ENCODE data around the gene OLIG2. TPM values are rescaled to one million over a fixed set of nuclear protein-coding genes. Genes with fewer than 3 reads are reported as not detected.

OLIG2 gene
- total and polyA plus RNA-seq, 2 experiments from 2014 or later, result 0.15 to 1.4 TPM

DNA sequence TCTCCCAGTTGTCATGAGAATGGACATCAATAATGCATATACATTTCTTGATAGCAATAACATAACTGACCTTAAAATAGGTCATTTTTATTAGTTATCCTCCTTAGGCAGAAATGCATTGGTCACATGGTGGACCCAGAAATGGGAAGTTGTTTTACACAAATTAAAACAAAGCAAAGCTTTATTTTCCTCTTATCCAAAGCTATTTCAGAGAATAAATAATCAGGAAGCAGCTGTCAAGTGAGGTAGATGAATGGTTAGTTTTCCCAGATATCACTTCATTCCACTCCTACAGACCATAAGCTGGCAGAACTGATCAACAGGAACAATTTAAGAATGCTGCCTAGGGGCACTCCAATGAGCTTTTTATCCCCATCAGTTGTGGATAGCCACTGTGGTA, 28.2 kb downstream of the OLIG2 start:
- no peak for DNase-seq (ENCODE audit: low spot score)

More for the DNA sequence above, 28.2 kb downstream of the OLIG2 start:
- Mint-ChIP-seq H3K27ac (no peak overlapping the region), H3K27me3 (ENCODE audit: insufficient read depth, low read depth, poor library complexity) (peaks cover 9% of the 10 kb centered on the region), H3K9me3 (no peaks in the 10 kb centered on the region), H3K4me3 (no peak overlapping the region), H3K36me3 (ENCODE audit: low read depth) (no peaks in the 10 kb centered on the region), H3K4me1 (peaks cover 6% of the 10 kb centered on the region)
- H3K79me2 ChIP-seq (replicated peaks; ENCODE audit: insufficient read depth), result no peaks in the 10 kb centered on the region
- H3F3A ChIP-seq (replicated peaks; ENCODE audit: low read depth), result no peaks in the 10 kb centered on the region
- H3K4me2 ChIP-seq, result no peak overlapping the region
- H3K36me3 ChIP-seq (ENCODE audit: insufficient read depth), result no peaks in the 10 kb centered on the region
- H3K4me3 ChIP-seq, result no peak overlapping the region
- no peak overlapping the region for H2AFZ ChIP-seq
- no peak overlapping the region for H3K27ac ChIP-seq (ENCODE audit: low read depth)
- no peaks in the 10 kb centered on the region for H3K9me2 ChIP-seq (ENCODE audit: insufficient read depth)
- no peaks in the 10 kb centered on the region for H3K27me3 ChIP-seq (ENCODE audit: insufficient read depth)
- no peaks in the 10 kb centered on the region for H3K4me1 ChIP-seq (ENCODE audit: insufficient read depth)
- ATAC-seq, result no peak
- TF ChIP-seq, protein P1, sequence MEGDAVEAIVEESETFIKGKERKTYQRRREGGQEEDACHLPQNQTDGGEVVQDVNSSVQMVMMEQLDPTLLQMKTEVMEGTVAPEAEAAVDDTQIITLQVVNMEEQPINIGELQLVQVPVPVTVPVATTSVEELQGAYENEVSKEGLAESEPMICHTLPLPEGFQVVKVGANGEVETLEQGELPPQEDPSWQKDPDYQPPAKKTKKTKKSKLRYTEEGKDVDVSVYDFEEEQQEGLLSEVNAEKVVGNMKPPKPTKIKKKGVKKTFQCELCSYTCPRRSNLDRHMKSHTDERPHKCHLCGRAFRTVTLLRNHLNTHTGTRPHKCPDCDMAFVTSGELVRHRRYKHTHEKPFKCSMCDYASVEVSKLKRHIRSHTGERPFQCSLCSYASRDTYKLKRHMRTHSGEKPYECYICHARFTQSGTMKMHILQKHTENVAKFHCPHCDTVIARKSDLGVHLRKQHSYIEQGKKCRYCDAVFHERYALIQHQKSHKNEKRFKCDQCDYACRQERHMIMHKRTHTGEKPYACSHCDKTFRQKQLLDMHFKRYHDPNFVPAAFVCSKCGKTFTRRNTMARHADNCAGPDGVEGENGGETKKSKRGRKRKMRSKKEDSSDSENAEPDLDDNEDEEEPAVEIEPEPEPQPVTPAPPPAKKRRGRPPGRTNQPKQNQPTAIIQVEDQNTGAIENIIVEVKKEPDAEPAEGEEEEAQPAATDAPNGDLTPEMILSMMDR (conservative IDR thresholded peaks at IDR 0.05; ENCODE audit: low read depth in 2 of 2), result no peak
- TF ChIP-seq ZNF114 (CRISPR knock-in tag; IDR thresholded peaks at IDR 0.05), result no peak
- no peak for TF ChIP-seq NANOG (IDR thresholded peaks at IDR 0.05; ENCODE audit: borderline replicate concordance)
- no peak for TF ChIP-seq POLR2AphosphoS5 (IDR thresholded peaks at IDR 0.05; ENCODE audit: low read depth)
- TF ChIP-seq CREB1 (CRISPR knock-in tag; IDR thresholded peaks at IDR 0.05; ENCODE audit: low read depth), result no peak
- TF ChIP-seq EZH2phosphoT487 (IDR thresholded peaks at IDR 0.05; ENCODE audit: unreplicated experiment), result no peak
- TF ChIP-seq, protein P2, sequence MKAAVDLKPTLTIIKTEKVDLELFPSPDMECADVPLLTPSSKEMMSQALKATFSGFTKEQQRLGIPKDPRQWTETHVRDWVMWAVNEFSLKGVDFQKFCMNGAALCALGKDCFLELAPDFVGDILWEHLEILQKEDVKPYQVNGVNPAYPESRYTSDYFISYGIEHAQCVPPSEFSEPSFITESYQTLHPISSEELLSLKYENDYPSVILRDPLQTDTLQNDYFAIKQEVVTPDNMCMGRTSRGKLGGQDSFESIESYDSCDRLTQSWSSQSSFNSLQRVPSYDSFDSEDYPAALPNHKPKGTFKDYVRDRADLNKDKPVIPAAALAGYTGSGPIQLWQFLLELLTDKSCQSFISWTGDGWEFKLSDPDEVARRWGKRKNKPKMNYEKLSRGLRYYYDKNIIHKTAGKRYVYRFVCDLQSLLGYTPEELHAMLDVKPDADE (IDR thresholded peaks at IDR 0.05), result no peak
- TF ChIP-seq, protein P3, sequence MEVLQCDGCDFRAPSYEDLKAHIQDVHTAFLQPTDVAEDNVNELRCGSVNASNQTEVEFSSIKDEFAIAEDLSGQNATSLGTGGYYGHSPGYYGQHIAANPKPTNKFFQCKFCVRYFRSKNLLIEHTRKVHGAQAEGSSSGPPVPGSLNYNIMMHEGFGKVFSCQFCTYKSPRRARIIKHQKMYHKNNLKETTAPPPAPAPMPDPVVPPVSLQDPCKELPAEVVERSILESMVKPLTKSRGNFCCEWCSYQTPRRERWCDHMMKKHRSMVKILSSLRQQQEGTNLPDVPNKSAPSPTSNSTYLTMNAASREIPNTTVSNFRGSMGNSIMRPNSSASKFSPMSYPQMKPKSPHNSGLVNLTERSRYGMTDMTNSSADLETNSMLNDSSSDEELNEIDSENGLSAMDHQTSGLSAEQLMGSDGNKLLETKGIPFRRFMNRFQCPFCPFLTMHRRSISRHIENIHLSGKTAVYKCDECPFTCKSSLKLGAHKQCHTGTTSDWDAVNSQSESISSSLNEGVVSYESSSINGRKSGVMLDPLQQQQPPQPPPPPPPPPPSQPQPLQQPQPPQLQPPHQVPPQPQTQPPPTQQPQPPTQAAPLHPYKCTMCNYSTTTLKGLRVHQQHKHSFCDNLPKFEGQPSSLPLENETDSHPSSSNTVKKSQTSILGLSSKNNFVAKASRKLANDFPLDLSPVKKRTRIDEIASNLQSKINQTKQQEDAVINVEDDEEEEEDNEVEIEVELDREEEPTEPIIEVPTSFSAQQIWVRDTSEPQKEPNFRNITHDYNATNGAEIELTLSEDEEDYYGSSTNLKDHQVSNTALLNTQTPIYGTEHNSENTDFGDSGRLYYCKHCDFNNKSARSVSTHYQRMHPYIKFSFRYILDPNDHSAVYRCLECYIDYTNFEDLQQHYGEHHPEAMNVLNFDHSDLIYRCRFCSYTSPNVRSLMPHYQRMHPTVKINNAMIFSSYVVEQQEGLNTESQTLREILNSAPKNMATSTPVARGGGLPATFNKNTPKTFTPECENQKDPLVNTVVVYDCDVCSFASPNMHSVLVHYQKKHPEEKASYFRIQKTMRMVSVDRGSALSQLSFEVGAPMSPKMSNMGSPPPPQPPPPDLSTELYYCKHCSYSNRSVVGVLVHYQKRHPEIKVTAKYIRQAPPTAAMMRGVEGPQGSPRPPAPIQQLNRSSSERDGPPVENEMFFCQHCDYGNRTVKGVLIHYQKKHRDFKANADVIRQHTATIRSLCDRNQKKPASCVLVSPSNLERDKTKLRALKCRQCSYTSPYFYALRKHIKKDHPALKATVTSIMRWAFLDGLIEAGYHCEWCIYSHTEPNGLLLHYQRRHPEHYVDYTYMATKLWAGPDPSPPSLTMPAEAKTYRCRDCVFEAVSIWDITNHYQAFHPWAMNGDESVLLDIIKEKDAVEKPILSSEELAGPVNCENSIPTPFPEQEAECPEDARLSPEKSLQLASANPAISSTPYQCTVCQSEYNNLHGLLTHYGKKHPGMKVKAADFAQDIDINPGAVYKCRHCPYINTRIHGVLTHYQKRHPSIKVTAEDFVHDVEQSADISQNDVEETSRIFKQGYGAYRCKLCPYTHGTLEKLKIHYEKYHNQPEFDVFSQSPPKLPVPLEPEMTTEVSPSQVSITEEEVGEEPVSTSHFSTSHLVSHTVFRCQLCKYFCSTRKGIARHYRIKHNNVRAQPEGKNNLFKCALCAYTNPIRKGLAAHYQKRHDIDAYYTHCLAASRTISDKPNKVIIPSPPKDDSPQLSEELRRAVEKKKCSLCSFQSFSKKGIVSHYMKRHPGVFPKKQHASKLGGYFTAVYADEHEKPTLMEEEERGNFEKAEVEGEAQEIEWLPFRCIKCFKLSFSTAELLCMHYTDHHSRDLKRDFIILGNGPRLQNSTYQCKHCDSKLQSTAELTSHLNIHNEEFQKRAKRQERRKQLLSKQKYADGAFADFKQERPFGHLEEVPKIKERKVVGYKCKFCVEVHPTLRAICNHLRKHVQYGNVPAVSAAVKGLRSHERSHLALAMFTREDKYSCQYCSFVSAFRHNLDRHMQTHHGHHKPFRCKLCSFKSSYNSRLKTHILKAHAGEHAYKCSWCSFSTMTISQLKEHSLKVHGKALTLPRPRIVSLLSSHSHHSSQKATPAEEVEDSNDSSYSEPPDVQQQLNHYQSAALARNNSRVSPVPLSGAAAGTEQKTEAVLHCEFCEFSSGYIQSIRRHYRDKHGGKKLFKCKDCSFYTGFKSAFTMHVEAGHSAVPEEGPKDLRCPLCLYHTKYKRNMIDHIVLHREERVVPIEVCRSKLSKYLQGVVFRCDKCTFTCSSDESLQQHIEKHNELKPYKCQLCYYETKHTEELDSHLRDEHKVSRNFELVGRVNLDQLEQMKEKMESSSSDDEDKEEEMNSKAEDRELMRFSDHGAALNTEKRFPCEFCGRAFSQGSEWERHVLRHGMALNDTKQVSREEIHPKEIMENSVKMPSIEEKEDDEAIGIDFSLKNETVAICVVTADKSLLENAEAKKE (CRISPR knock-in tag; IDR thresholded peaks at IDR 0.05), result no peak
- no peak for TF ChIP-seq ZNF331 (CRISPR knock-in tag; IDR thresholded peaks at IDR 0.05; ENCODE audit: low read depth)
- TF ChIP-seq EZH2 (IDR thresholded peaks at IDR 0.05; ENCODE audit: low read depth, unreplicated experiment), result no peak
- no peak for TF ChIP-seq JUNB (IDR thresholded peaks at IDR 0.05; ENCODE audit: unreplicated experiment)
- TF ChIP-seq STAT1 (IDR thresholded peaks at IDR 0.05; ENCODE audit: unreplicated experiment), result no peak
- TF ChIP-seq, protein P4, sequence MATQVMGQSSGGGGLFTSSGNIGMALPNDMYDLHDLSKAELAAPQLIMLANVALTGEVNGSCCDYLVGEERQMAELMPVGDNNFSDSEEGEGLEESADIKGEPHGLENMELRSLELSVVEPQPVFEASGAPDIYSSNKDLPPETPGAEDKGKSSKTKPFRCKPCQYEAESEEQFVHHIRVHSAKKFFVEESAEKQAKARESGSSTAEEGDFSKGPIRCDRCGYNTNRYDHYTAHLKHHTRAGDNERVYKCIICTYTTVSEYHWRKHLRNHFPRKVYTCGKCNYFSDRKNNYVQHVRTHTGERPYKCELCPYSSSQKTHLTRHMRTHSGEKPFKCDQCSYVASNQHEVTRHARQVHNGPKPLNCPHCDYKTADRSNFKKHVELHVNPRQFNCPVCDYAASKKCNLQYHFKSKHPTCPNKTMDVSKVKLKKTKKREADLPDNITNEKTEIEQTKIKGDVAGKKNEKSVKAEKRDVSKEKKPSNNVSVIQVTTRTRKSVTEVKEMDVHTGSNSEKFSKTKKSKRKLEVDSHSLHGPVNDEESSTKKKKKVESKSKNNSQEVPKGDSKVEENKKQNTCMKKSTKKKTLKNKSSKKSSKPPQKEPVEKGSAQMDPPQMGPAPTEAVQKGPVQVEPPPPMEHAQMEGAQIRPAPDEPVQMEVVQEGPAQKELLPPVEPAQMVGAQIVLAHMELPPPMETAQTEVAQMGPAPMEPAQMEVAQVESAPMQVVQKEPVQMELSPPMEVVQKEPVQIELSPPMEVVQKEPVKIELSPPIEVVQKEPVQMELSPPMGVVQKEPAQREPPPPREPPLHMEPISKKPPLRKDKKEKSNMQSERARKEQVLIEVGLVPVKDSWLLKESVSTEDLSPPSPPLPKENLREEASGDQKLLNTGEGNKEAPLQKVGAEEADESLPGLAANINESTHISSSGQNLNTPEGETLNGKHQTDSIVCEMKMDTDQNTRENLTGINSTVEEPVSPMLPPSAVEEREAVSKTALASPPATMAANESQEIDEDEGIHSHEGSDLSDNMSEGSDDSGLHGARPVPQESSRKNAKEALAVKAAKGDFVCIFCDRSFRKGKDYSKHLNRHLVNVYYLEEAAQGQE (IDR thresholded peaks at IDR 0.05; ENCODE audit: unreplicated experiment), result no peak
- no peaks in the 10 kb centered on the region for H4K20me1 ChIP-seq (replicated peaks; ENCODE audit: insufficient read depth)
